ENCODE measurements around the gene EXOC1. TPM values are rescaled to one million over a fixed set of nuclear protein-coding genes. Genes with fewer than 3 reads are reported as not detected.
A peak's percentile ranks its signal among the peaks of the same experiment; 100 is the strongest.

EXOC1 gene
- total RNA-seq, 2 donors from 2014 or later: 24.8 to 39.4 TPM

DNA sequence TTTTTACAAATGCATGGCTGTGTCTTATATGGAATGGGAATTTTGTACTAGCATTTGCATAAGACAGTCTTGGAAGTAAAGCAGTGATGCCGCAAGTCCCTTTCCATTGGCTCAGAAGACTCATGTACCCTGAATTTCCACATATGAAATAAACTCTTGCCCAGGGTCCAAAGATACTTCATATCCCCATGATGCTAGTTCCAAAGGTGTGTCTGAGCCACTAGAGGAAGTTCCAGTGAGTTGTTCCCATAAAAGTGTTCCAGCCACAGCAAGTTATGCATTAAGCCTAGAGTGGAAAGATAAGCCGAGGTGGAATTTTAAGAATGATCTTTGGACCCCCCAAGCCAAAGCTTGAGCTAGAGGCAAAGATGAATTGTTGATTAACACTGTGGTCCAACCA is 86.0 kb downstream of the EXOC1 start:
- WGBS: 85% methylated on average over 2 of the region's 2 CpGs
- Histone ChIP-seq H3K4me1 (replicated peaks) (no peaks in the 10 kb centered on the region), H3K36me3 (no peaks in the 10 kb centered on the region), H3K4me3 (no peak overlapping the region), H3K9me3 (no peaks in the 10 kb centered on the region), H3K27ac (no peak overlapping the region), H3K27me3 (replicated peaks; ENCODE audit: insufficient read depth) (no peaks in the 10 kb centered on the region)
- no peak for TF ChIP-seq POLR2AphosphoS5 (IDR thresholded peaks at IDR 0.05)
- DNase-seq (ENCODE audit: low spot score): no peak
- intact Hi-C loops (cut with DNase I): no loop called here

DNA sequence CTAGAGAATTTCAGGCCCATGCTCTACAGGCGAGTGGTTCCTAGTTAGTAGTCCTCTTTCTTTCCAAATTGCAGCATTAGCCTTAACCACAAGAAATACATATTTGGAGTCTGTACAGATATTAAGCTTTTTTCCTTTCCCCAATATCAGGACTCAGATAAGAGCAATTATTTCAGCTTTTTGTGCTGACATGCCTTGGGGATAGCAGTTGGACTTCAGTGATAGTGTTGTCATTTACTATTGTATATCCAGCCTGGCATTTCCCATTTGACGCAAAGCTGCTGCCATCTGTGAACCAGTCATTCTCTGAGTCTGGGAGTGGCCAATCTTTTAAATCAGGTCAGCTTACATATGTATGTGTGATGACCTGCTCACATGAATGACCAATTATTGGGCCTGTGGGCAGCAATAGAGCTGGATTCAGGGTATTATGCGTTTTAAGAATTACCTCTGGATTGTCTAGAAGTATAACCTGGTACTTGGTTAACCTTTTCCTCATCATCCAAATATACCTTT is 88.5 kb downstream of the EXOC1 start:
- Histone ChIP-seq H3K27me3 (replicated peaks; ENCODE audit: insufficient read depth) (no peaks in the 10 kb centered on the region), H3K27ac (no peak overlapping the region), H3K4me3 (no peak overlapping the region), H3K4me1 (replicated peaks) (no peaks in the 10 kb centered on the region), H3K36me3 (no peaks in the 10 kb centered on the region), H3K9me3 (no peaks in the 10 kb centered on the region)
- WGBS: 88% methylated on average over 3 of the region's 3 CpGs
- DNase-seq (ENCODE audit: low spot score): no peak
- TF ChIP-seq POLR2AphosphoS5 (IDR thresholded peaks at IDR 0.05) (no peak), POLR2A (IDR thresholded peaks at IDR 0.05) (no peak)
- TF ChIP-seq, protein P1, sequence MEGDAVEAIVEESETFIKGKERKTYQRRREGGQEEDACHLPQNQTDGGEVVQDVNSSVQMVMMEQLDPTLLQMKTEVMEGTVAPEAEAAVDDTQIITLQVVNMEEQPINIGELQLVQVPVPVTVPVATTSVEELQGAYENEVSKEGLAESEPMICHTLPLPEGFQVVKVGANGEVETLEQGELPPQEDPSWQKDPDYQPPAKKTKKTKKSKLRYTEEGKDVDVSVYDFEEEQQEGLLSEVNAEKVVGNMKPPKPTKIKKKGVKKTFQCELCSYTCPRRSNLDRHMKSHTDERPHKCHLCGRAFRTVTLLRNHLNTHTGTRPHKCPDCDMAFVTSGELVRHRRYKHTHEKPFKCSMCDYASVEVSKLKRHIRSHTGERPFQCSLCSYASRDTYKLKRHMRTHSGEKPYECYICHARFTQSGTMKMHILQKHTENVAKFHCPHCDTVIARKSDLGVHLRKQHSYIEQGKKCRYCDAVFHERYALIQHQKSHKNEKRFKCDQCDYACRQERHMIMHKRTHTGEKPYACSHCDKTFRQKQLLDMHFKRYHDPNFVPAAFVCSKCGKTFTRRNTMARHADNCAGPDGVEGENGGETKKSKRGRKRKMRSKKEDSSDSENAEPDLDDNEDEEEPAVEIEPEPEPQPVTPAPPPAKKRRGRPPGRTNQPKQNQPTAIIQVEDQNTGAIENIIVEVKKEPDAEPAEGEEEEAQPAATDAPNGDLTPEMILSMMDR (IDR thresholded peaks at IDR 0.05): no peak
- intact Hi-C loops (cut with DNase I): no loop called here

DNA sequence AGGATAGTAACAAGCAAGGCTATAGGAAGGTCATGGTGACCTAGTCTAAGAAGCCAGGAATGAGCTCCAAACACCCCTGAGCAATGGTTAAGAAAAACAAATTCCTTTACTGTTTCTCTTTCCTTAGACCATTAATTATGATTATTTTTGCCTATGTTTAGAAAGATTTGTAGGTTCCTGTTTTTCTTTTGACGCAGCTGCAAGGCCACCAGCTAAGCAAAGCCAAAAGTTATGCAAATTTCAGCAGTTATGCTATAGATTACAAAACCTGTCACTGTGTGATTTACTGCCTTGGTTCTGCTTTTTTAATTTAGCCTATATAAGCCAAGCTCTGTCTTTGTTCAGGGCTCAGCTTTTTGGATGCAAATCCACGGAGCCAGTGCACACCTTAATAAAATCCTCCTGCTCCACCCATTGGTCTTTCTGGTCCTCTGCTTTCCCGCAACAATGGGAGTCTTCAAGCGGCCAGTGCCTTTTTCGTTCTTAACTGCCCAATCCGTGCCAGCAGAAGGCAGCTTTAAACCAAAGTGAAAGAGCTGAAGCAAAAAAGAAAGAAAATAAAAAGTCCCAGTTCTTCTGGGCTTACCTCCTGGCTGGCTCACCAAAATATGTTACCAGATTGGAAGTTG is 93.9 kb downstream of the EXOC1 start:
- H3K4me1 ChIP-seq (replicated peaks): no peaks in the 10 kb centered on the region
- TF ChIP-seq POLR2A (IDR thresholded peaks at IDR 0.05): no peak
- TF ChIP-seq, protein P1 (IDR thresholded peaks at IDR 0.05): no peak
- no peak for TF ChIP-seq POLR2AphosphoS5 (IDR thresholded peaks at IDR 0.05)
- intact Hi-C loops (cut with DNase I): no loop called here
- no peak for DNase-seq (ENCODE audit: low spot score)
- 26% methylated on average over 6 of the region's 6 CpGs for WGBS
- no peaks in the 10 kb centered on the region for H3K36me3 ChIP-seq
- H3K27me3 ChIP-seq (replicated peaks; ENCODE audit: insufficient read depth): no peaks in the 10 kb centered on the region
- H3K27ac ChIP-seq: no peak overlapping the region
- no peaks in the 10 kb centered on the region for H3K9me3 ChIP-seq
- no peak overlapping the region for H3K4me3 ChIP-seq

DNA sequence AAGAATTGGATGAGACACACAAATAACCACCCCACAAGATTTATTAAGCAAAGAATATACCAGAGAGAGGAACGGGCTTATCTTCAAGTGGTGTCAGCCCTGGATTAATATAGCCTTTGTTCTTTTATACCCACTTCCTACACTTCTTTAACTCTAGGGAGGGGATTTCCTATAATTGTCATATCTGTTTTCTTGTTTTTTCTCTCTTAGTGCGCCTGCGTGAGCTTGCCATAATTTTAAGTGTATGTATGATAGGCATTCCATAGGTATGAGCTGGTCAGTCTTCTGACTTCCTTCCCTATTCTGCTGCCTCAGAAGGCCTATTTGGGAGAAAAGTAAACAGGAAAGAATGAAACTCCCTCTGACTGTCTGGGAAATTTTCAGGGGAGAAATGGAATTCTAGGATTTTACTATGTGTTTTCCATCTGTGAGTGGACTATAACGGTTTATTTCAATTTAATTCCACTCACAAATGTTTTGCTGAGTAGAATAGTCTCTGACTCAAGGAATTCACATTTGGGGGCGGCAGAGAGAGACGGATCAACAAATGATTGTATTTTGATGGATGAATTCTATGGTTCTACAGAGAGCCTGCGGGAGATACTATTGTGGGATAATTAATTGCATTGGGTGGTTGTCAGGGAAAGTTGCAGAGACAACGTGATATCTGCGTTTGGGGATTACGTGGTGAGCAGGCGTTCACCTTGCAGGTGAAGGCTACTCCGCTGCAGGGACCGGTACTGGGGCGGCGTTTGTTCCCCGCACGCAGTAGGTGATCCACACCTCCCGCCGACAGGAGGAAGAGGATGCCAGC is 94.7 kb downstream of the EXOC1 start:
- no peaks in the 10 kb centered on the region for H3K36me3 ChIP-seq
- WGBS: 3% methylated on average over 19 of the region's 19 CpGs
- peak overlapping the region; percentile 67 to 80 for H3K4me3 ChIP-seq
- H3K9me3 ChIP-seq: no peaks in the 10 kb centered on the region
- intact Hi-C loops (cut with DNase I): loop anchor here (1.0 kb wide), 1 partner anchor 353 kb away; no protein-coding TSS in a partner anchor
- H3K27ac ChIP-seq: peak overlapping the region in 1 of 2 donors; percentile 78
- no peak for DNase-seq (ENCODE audit: low spot score)
- TF ChIP-seq POLR2AphosphoS5 (IDR thresholded peaks at IDR 0.05) (no peak), POLR2A (IDR thresholded peaks at IDR 0.05) (no peak)
- TF ChIP-seq, protein P1 (IDR thresholded peaks at IDR 0.05): no peak
- no peaks in the 10 kb centered on the region for H3K27me3 ChIP-seq (replicated peaks; ENCODE audit: insufficient read depth)
- no peaks in the 10 kb centered on the region for H3K4me1 ChIP-seq (replicated peaks)

DNA sequence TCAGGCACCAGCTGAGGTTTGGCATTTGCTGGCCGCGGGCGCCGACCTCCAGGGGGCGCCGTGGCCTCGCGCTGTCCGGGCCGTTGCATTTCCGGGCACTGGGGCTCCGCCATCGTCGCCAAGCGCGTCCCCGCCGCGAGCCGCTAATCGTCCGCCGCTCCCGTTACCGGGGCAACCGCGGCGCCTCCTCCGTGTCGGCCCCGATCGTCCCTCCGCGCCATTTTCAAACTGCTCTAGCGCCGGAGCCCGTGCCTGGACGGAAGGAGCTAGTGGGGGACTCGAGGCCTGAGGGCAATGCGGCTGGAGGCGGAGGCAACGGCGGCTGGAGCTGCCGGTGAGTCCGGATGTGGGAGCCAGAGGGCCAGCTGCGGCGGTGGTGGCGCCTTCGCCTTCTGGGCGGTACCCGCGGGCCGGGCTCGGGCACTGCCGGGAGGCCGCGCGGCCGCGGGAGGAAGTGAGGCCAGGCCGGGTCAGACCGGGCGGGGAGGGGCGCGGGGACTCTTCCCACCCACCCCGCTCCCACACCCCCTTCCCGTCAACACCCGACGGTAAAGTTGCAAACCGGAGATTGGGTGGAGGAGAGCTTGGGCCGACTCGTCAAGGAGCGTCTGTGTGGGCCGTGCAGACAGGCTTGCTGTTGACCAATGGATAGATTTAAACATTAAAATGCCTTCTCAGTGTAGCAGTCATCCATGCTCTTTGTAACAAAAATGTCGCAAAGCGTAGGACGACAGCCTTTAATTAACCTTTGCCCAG is 95.5 kb downstream of the EXOC1 start, which contains the start of gene CEP135:
Gene CEP135, plus strand, starts transcription at position 220 of the 756 bp plus-strand sequence. CDS start 3,186 bp downstream, outside the sequence.
- DNase-seq (ENCODE audit: low spot score): peak; percentile 91
- WGBS: under 1% methylated on average over 56 of the region's 77 CpGs
- Histone ChIP-seq H3K27me3 (replicated peaks; ENCODE audit: insufficient read depth) (no peaks in the 10 kb centered on the region), H3K9me3 (no peaks in the 10 kb centered on the region), H3K4me3 (peak within 1 kb of the TSS; percentile 67 to 80), H3K4me1 (replicated peaks) (no peaks in the 10 kb centered on the region), H3K36me3 (no peaks in the 10 kb centered on the region), H3K27ac (peak within 1 kb of the TSS; percentile 78 to 85)
- intact Hi-C loops (cut with DNase I): loop anchor here (1.0 kb wide), 1 partner anchor 352 kb away; no protein-coding TSS in a partner anchor
- peak; percentile 53 for TF ChIP-seq POLR2A (IDR thresholded peaks at IDR 0.05)
- TF ChIP-seq, protein P1 (IDR thresholded peaks at IDR 0.05): peak; percentile 82 to 97 (median 94)
- TF ChIP-seq POLR2AphosphoS5 (IDR thresholded peaks at IDR 0.05): peak; percentile 73

Measured in prostate gland (tissue), 2 donors.